HL-60 (cell line): ENCODE results near the gene MAP3K14.

Experiments used
- DNase-seq, 2 experiments: peaks; one replicate each; pipeline ENCODE4 v3.0.0-alpha.2; 2010 to 2020; ENCODE audit warnings: low read depth in 1 of 2, low spot score in 1 of 2
- H3K27ac ChIP-seq: fragments of 250-450 bp; sonication (Bioruptor Pico); replicated peaks from 2 replicates; pipeline ENCODE4 v1.5.1; 2020; ENCODE audit warnings: mild to moderate bottlenecking, moderate library complexity
- H3K27me3 ChIP-seq: fragments of 250-450 bp; sonication (Bioruptor Pico); 2 replicates; pipeline ENCODE4 v1.5.1; 2021; ENCODE audit warnings: mild to moderate bottlenecking, moderate library complexity; ENCODE audit not compliant: insufficient read depth, poor library complexity, severe bottlenecking
- H3K4me3 ChIP-seq: replicated peaks from 2 replicates; pipeline ENCODE4 v1.5.1; 2011; ENCODE audit warnings: mild to moderate bottlenecking, control low read depth, low read length; ENCODE audit not compliant: insufficient read depth
- GABPA ChIP-seq: IDR thresholded peaks from 2 replicates; pipeline ENCODE4 v1.6.1; 2012; ENCODE audit warnings: low read depth
- POLR2AphosphoS5 ChIP-seq: IDR thresholded peaks from 2 replicates; pipeline ENCODE4 v1.6.1; 2012; ENCODE audit warnings: low read depth
- REST ChIP-seq: IDR thresholded peaks from 2 replicates; pipeline ENCODE4 v1.6.1; 2012; ENCODE audit warnings: low read depth; ENCODE audit not compliant: insufficient replicate concordance
- SPI1 ChIP-seq: IDR thresholded peaks from 2 replicates; pipeline ENCODE4 v1.6.1; 2012; ENCODE audit warnings: low read depth, mild to moderate bottlenecking, borderline replicate concordance
- TF ChIP-seq, protein P1 (sequence below): IDR thresholded peaks from one replicate; pipeline ENCODE4 v1.5.1; 2011; ENCODE audit warnings: low read length, control low read depth, inconsistent platforms; ENCODE audit not compliant: insufficient read depth

Gene MAP3K14

DNA sequence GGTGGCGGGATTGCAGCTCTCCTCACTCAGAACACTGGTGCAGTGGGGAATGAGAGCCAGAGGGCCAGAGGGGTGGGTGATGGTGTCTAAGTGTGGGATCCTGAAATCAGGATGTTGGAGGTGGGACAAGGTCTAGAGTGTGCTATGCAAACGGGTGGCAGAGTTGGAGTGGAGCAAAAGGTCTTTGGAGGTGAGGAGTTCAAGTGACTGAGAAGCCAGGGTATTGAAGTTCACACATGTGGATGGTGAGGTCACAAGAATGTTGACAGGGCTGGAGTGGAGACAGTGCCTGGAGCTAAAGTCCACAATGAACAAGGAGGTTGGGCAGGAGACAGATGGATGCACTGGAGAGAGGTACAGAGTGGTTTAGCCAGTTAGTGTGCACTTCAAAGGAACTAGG is 38.3 kb upstream of the MAP3K14 start:
- no peak for TF ChIP-seq REST
- no peak for TF ChIP-seq GABPA
- no peak for TF ChIP-seq SPI1
- no peak for TF ChIP-seq POLR2AphosphoS5
- TF ChIP-seq, protein P1, sequence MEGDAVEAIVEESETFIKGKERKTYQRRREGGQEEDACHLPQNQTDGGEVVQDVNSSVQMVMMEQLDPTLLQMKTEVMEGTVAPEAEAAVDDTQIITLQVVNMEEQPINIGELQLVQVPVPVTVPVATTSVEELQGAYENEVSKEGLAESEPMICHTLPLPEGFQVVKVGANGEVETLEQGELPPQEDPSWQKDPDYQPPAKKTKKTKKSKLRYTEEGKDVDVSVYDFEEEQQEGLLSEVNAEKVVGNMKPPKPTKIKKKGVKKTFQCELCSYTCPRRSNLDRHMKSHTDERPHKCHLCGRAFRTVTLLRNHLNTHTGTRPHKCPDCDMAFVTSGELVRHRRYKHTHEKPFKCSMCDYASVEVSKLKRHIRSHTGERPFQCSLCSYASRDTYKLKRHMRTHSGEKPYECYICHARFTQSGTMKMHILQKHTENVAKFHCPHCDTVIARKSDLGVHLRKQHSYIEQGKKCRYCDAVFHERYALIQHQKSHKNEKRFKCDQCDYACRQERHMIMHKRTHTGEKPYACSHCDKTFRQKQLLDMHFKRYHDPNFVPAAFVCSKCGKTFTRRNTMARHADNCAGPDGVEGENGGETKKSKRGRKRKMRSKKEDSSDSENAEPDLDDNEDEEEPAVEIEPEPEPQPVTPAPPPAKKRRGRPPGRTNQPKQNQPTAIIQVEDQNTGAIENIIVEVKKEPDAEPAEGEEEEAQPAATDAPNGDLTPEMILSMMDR = no peak
- no peak for DNase-seq
- Histone ChIP-seq H3K27me3 (no peaks in the 10 kb centered on the region), H3K27ac (no peak overlapping the region), H3K4me3 (no peak overlapping the region)

DNA sequence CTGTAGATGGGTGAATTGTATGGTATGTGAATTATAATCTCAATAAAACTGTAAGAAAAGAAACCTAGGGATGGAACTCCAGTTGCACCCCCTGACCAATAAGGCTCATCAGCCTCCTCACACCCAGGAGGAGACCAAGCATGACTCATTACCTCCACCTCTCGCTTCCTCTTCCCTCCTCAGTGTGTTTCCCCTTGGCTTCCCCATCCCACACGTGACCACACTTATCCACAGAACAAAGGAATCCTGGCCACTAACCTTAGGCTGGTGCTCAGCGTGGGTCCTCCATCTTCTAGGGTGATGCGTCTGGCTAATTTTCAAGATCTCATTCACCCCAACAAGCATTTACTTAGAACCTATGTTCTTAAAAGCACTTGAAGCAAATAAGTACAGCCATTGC is 36.2 kb upstream of the MAP3K14 start:
- no peaks in the 10 kb centered on the region for H3K27me3 ChIP-seq
- no peak overlapping the region for H3K4me3 ChIP-seq
- no peak overlapping the region for H3K27ac ChIP-seq
- peak; percentile 64 to 85 for DNase-seq
- TF ChIP-seq GABPA (no peak), POLR2AphosphoS5 (no peak), REST (no peak), SPI1 (peak; percentile 36; the same call in 1 of the 2 replicates)
- TF ChIP-seq, protein P1 = no peak

GRCh38 chr17:45351831-45352230 is 35.0 kb upstream of the MAP3K14 start:
- no peak overlapping the region for H3K4me3 ChIP-seq
- no peak for DNase-seq
- H3K27me3 ChIP-seq = no peaks in the 10 kb centered on the region
- no peak for TF ChIP-seq REST
- TF ChIP-seq GABPA = no peak
- TF ChIP-seq POLR2AphosphoS5 = no peak
- TF ChIP-seq, protein P1 = no peak
- no peak for TF ChIP-seq SPI1
- no peak overlapping the region for H3K27ac ChIP-seq
